Jurkat, Clone E6-1 (cell line): ENCODE data around the gene UBQLN4.

Source experiments
- DNase-seq: peaks from one replicate; pipeline ENCODE4 v3.0.0-alpha.2; 2011; ENCODE audit warnings: low read depth, low spot score
- H3K4me3 ChIP-seq: 2 replicates; pipeline ENCODE4 v1.5.1; 2011; ENCODE audit warnings: mild to moderate bottlenecking, low read length, control low read depth, moderate library complexity

Gene UBQLN4

GRCh38 chr1:155993595-155993994, 60.0 kb downstream of the UBQLN4 start:
- no peak for DNase-seq

GRCh38 chr1:155990005-155990739, 63.4 kb downstream of the UBQLN4 start:
- no peak for DNase-seq
- H3K4me3 ChIP-seq: no peak overlapping the region

More at GRCh38 chr1:155993595-155993994, 60.0 kb downstream of the UBQLN4 start:
- H3K4me3 ChIP-seq: no peak overlapping the region

GRCh38 chr1:155989242-155990004, 64.2 kb downstream of the UBQLN4 start:
- no peak overlapping the region for H3K4me3 ChIP-seq
- DNase-seq: peak; percentile 58
